ENCODE measurements around the gene KHSRP.
"Not testable (repeated sequence)": the region's sequence is repeated elsewhere in the genome, so short reads cannot be mapped to it uniquely, and the experiment has no call there.

The KHSRP gene

GRCh38 chr19:6417713-6418561 lies 6.7 kb downstream of the KHSRP start:
- peak; percentile 71 for DNase-seq (ENCODE audit: low read depth, low spot score)

GRCh38 chr19:6416658-6417405 lies 7.8 kb downstream of the KHSRP start:
- DNase-seq (ENCODE audit: low read depth, low spot score) = no peak

GRCh38 chr19:6415591-6416190 lies 8.9 kb downstream of the KHSRP start:
- DNase-seq (ENCODE audit: low read depth, low spot score) = no peak

GRCh38 chr19:6414793-6415590 lies 9.6 kb downstream of the KHSRP start:
- no peak for DNase-seq (ENCODE audit: low read depth, low spot score)

- no peak for DNase-seq (ENCODE audit: low read depth, low spot score)
Measured at GRCh38 chr19:6413721-6414643, 10.6 kb downstream of the KHSRP start.

- DNase-seq (ENCODE audit: low read depth, low spot score) = no peak
Measured at GRCh38 chr19:6413291-6413690, 11.3 kb downstream of the KHSRP start.

GRCh38 chr19:6412447-6413091 lies 12.0 kb downstream of the KHSRP start:
- peak; percentile 35 for DNase-seq (ENCODE audit: low read depth, low spot score)

GRCh38 chr19:6412061-6412446 lies 12.6 kb downstream of the KHSRP start:
- no peak for DNase-seq (ENCODE audit: low read depth, low spot score)

- DNase-seq (ENCODE audit: low read depth, low spot score) = no peak
Measured at GRCh38 chr19:6409346-6409745, 15.3 kb downstream of the KHSRP start.

- no peak for DNase-seq (ENCODE audit: low read depth, low spot score)
Measured at GRCh38 chr19:6406401-6406800, 18.2 kb downstream of the KHSRP start.

- DNase-seq (ENCODE audit: low read depth, low spot score) = peak; percentile 82
Measured at GRCh38 chr19:6402837-6403608, 21.6 kb downstream of the KHSRP start.

GRCh38 chr19:6402058-6402457 lies 22.6 kb downstream of the KHSRP start:
- no peak for DNase-seq (ENCODE audit: low read depth, low spot score)

GRCh38 chr19:6400062-6400944 lies 24.3 kb downstream of the KHSRP start:
- not testable (repeated sequence) for DNase-seq (ENCODE audit: low read depth, low spot score)

GRCh38 chr19:6396305-6396704 lies 28.3 kb downstream of the KHSRP start:
- no peak for DNase-seq (ENCODE audit: low read depth, low spot score)

GRCh38 chr19:6394831-6395230 lies 29.8 kb downstream of the KHSRP start:
- DNase-seq (ENCODE audit: low read depth, low spot score) = no peak

GRCh38 chr19:6393983-6394412 lies 30.6 kb downstream of the KHSRP start:
- no peak for DNase-seq (ENCODE audit: low read depth, low spot score)

GRCh38 chr19:6393074-6393982 lies 31.3 kb downstream of the KHSRP start, which contains the start of gene GTF2F1:
GTF2F1 (minus strand) TSS chr19:6393164; CDS start chr19:6392995, 169 bp downstream.
- DNase-seq (ENCODE audit: low read depth, low spot score) = peak; percentile 98

Data from astrocyte of the hippocampus (primary cell).